ENCODE data around the gene C9. TPM values are rescaled to one million over a fixed set of nuclear protein-coding genes. Genes with fewer than 3 reads are reported as not detected.
"Not testable (repeated sequence)": the region's sequence is repeated elsewhere in the genome, so short reads cannot be mapped to it uniquely, and the experiment has no call there.

Gene C9
- total RNA-seq, 2 donors from 2014 or later, result not detected

- TF ChIP-seq CTCF (IDR thresholded peaks at IDR 0.05), result no peak
- no peak for TF ChIP-seq POLR2A (IDR thresholded peaks at IDR 0.05)
- WGBS, 2 donors, result 33 to 38% methylated on average over 2 of the region's 2 CpGs
- peak overlapping the region in 2 of 4 donors; percentile 7 to 72 for H3K27ac ChIP-seq
- DNase-seq, result no peak
- H3K4me1 ChIP-seq, result no peaks in the 10 kb centered on the region
- H3K9me3 ChIP-seq, result no peaks in the 10 kb centered on the region
- no peak for ATAC-seq
- H3K27me3 ChIP-seq, result no peaks in the 10 kb centered on the region
- H3K36me3 ChIP-seq (replicated peaks in 1 of 2; ENCODE audit: insufficient read depth in 1 of 2, low read depth in 2 of 2), result no peaks in the 10 kb centered on the region
- H3K4me3 ChIP-seq, result no peak overlapping the region
- intact Hi-C loops (cut with DNase I), result no loop called here
Measured at GRCh38 chr5:39274398-39275085, 89.8 kb downstream of the C9 start.

- TF ChIP-seq POLR2A (IDR thresholded peaks at IDR 0.05) (no peak), CTCF (IDR thresholded peaks at IDR 0.05) (no peak)
- Histone ChIP-seq H3K9me3 (no peaks in the 10 kb centered on the region), H3K4me3 (no peak overlapping the region), H3K4me1 (no peaks in the 10 kb centered on the region), H3K27ac (peak overlapping the region in 1 of 4 donors; percentile 72), H3K27me3 (no peaks in the 10 kb centered on the region), H3K36me3 (replicated peaks in 1 of 2; ENCODE audit: insufficient read depth in 1 of 2, low read depth in 2 of 2) (no peaks in the 10 kb centered on the region)
- DNase-seq, result no peak
- 75 to 77% methylated on average over 2 of the region's 2 CpGs for WGBS, 2 donors
- no peak for ATAC-seq
- intact Hi-C loops (cut with DNase I), result no loop called here
Measured at GRCh38 chr5:39273314-39273954, 90.9 kb downstream of the C9 start.

GRCh38 chr5:39272869-39273231, 91.4 kb downstream of the C9 start:
- 69 to 79% methylated on average over 14 of the region's 14 CpGs for WGBS, 2 donors
- H3K9me3 ChIP-seq; H3K27me3 ChIP-seq; H3K4me3 ChIP-seq; H3K36me3 ChIP-seq (replicated peaks in 1 of 2; ENCODE audit: insufficient read depth in 1 of 2, low read depth in 2 of 2); DNase-seq; ATAC-seq; intact Hi-C loops (cut with DNase I); H3K4me1 ChIP-seq: not testable (repeated sequence)
- H3K27ac ChIP-seq, result peak overlapping the region in 1 of 4 donors; percentile 72

GRCh38 chr5:39270225-39270848, 94.0 kb downstream of the C9 start:
- no peak for ATAC-seq
- WGBS, 2 donors, result 66 to 72% methylated on average over 2 of the region's 2 CpGs
- no peak for DNase-seq
- Histone ChIP-seq H3K9me3 (no peaks in the 10 kb centered on the region), H3K27me3 (no peaks in the 10 kb centered on the region), H3K27ac (peak overlapping the region in 1 of 4 donors; percentile 52), H3K4me1 (no peaks in the 10 kb centered on the region), H3K36me3 (replicated peaks in 1 of 2; ENCODE audit: insufficient read depth in 1 of 2, low read depth in 2 of 2) (no peaks in the 10 kb centered on the region), H3K4me3 (no peak overlapping the region)
- intact Hi-C loops (cut with DNase I), result no loop called here
- TF ChIP-seq POLR2A (IDR thresholded peaks at IDR 0.05) (no peak), CTCF (IDR thresholded peaks at IDR 0.05) (no peak)

GRCh38 chr5:39267186-39267585, 97.1 kb downstream of the C9 start:
- WGBS, 2 donors, result 61 to 72% methylated on average over 2 of the region's 2 CpGs
- Histone ChIP-seq H3K27me3 (no peaks in the 10 kb centered on the region), H3K27ac (no peak overlapping the region)

More at GRCh38 chr5:39267186-39267585, 97.1 kb downstream of the C9 start:
- Histone ChIP-seq H3K36me3 (replicated peaks in 1 of 2; ENCODE audit: insufficient read depth in 1 of 2, low read depth in 2 of 2) (no peaks in the 10 kb centered on the region), H3K4me1 (no peaks in the 10 kb centered on the region), H3K4me3 (no peak overlapping the region), H3K9me3 (no peaks in the 10 kb centered on the region)
- no peak for DNase-seq
- intact Hi-C loops (cut with DNase I), result no loop called here
- no peak for TF ChIP-seq POLR2A (IDR thresholded peaks at IDR 0.05)
- no peak for TF ChIP-seq CTCF (IDR thresholded peaks at IDR 0.05)
- no peak for ATAC-seq
